ENCODE data around the gene KIAA2012. TPM values are rescaled to one million over a fixed set of nuclear protein-coding genes. Genes with fewer than 3 reads are reported as not detected.

The KIAA2012 gene
- 0.12 and 1.3 TPM in 2 replicates for total RNA-seq (ENCODE audit: low replicate concordance)
- long read RNA-seq: 0 reads

GRCh38 chr2:202072737-202073401 lies at the start of gene KIAA2012:
KIAA2012 (plus strand) TSS chr2:202073255; CDS start chr2:202073628, 373 bp downstream.
- Mint-ChIP-seq H3K36me3 (no peaks in the 10 kb centered on the region), H3K9me3 (no peaks in the 10 kb centered on the region), H3K27me3 (no peaks in the 10 kb centered on the region), H3K27ac (peak within 1 kb of the TSS; percentile 42), H3K4me3 (peak within 1 kb of the TSS; percentile 35), H3K4me1 (ENCODE audit: unreplicated experiment) (peaks cover 37% of the 10 kb centered on the region)
- no peak for TF ChIP-seq CTCF (conservative IDR thresholded peaks at IDR 0.05)
- no peak for DNase-seq (ENCODE audit: extremely low spot score, unreplicated experiment)

- H3K27me3 Mint-ChIP-seq: peaks cover 3% of the 10 kb centered on the region
- no peak for DNase-seq (ENCODE audit: extremely low spot score, unreplicated experiment)
- no peak overlapping the region for H3K4me3 Mint-ChIP-seq
- H3K27ac Mint-ChIP-seq: no peak overlapping the region
- no peak for TF ChIP-seq CTCF (conservative IDR thresholded peaks at IDR 0.05)
- H3K4me1 Mint-ChIP-seq (ENCODE audit: unreplicated experiment): peaks cover 24% of the 10 kb centered on the region
- no peaks in the 10 kb centered on the region for H3K36me3 Mint-ChIP-seq
- H3K9me3 Mint-ChIP-seq: no peaks in the 10 kb centered on the region
These were observed 49.2 kb upstream of the KIAA2012 start for GRCh38 chr2:202023904-202024266.

- Mint-ChIP-seq H3K36me3 (no peaks in the 10 kb centered on the region), H3K9me3 (no peaks in the 10 kb centered on the region), H3K27me3 (peaks cover 3% of the 10 kb centered on the region), H3K4me1 (ENCODE audit: unreplicated experiment) (peaks cover 24% of the 10 kb centered on the region), H3K4me3 (no peak overlapping the region), H3K27ac (no peak overlapping the region)
- no peak for DNase-seq (ENCODE audit: extremely low spot score, unreplicated experiment)
- no peak for TF ChIP-seq CTCF (conservative IDR thresholded peaks at IDR 0.05)
These were observed 48.2 kb upstream of the KIAA2012 start for GRCh38 chr2:202024871-202025270.

GRCh38 chr2:202025816-202026215 lies 47.2 kb upstream of the KIAA2012 start:
- Mint-ChIP-seq H3K27me3 (peaks cover 3% of the 10 kb centered on the region), H3K9me3 (no peaks in the 10 kb centered on the region), H3K4me1 (ENCODE audit: unreplicated experiment) (peaks cover 21% of the 10 kb centered on the region), H3K36me3 (no peaks in the 10 kb centered on the region), H3K27ac (no peak overlapping the region), H3K4me3 (no peak overlapping the region)
- DNase-seq (ENCODE audit: extremely low spot score, unreplicated experiment): no peak
- TF ChIP-seq CTCF (conservative IDR thresholded peaks at IDR 0.05): no peak

GRCh38 chr2:202026507-202026906 lies 46.5 kb upstream of the KIAA2012 start:
- Mint-ChIP-seq H3K27me3 (peaks cover 4% of the 10 kb centered on the region), H3K27ac (no peak overlapping the region), H3K36me3 (no peaks in the 10 kb centered on the region), H3K9me3 (no peaks in the 10 kb centered on the region), H3K4me1 (ENCODE audit: unreplicated experiment) (peaks cover 25% of the 10 kb centered on the region), H3K4me3 (no peak overlapping the region)
- TF ChIP-seq CTCF (conservative IDR thresholded peaks at IDR 0.05): no peak
- no peak for DNase-seq (ENCODE audit: extremely low spot score, unreplicated experiment)
